Spleen (tissue), 11 donors: ENCODE results near the gene NFASC. TPM values are rescaled to one million over a fixed set of nuclear protein-coding genes. Genes with fewer than 3 reads are reported as not detected.

Source experiments
- DNase-seq: peaks from one replicate; pipeline ENCODE4 v3.0.0-alpha.2; 2020
- H3K27ac ChIP-seq, 8 donors: fragments of 200-600 bp; sonication (generic) in 7 of 8; 1 replicate in 4 of 8; 2 replicates in 4 of 8; pipeline versions ENCODE4 v1.5.0 to v1.8.0; 2016 to 2021; ENCODE audit warnings: inconsistent platforms in 4 of 8, mild to moderate bottlenecking in 4 of 8, moderate library complexity in 1 of 8
- H3K27me3 ChIP-seq, 7 donors: fragments of 200-600 bp; sonication (generic) in 6 of 7; replicated peaks in 1 of 7; 1 replicate in 4 of 7; 2 replicates in 3 of 7; pipeline versions ENCODE4 v1.5.0 to v1.8.0; 2016 to 2021; ENCODE audit warnings: inconsistent platforms in 3 of 7, mild to moderate bottlenecking in 1 of 7
- H3K36me3 ChIP-seq, 6 donors: fragments of 200-600 bp; sonication (generic) in 5 of 6; 1 replicate in 4 of 6; 2 replicates in 2 of 6; pipeline versions ENCODE4 v1.5.0 to v1.8.0; 2016 to 2021; ENCODE audit warnings: inconsistent platforms in 2 of 6
- H3K4me1 ChIP-seq, 6 donors: fragments of 200-600 bp; sonication (generic) in 5 of 6; 1 replicate in 3 of 6; 2 replicates in 3 of 6; pipeline versions ENCODE4 v1.5.0 to v1.8.0; 2016 to 2021; ENCODE audit warnings: inconsistent platforms in 3 of 6
- H3K4me3 ChIP-seq, 8 donors: fragments of 200-600 bp; sonication (generic) in 7 of 8; 1 replicate in 4 of 8; 2 replicates in 4 of 8; pipeline versions ENCODE4 v1.5.0 to v1.8.0; 2016 to 2021; ENCODE audit warnings: inconsistent platforms in 4 of 8, mild to moderate bottlenecking in 4 of 8, moderate library complexity in 2 of 8
- H3K9me3 ChIP-seq, 8 donors: fragments of 200-600 bp; sonication (generic) in 7 of 8; 1 replicate in 4 of 8; 2 replicates in 4 of 8; pipeline versions ENCODE4 v1.5.0 to v1.8.0; 2016 to 2021; ENCODE audit warnings: inconsistent platforms in 4 of 8
- CTCF ChIP-seq, 11 experiments: fragments of 200-600 bp in 7 of 11; fragments of 450-650 bp in 4 of 11; sonication (generic) in 4 of 11; IDR thresholded peaks in 8 of 11; conservative IDR thresholded peaks in 3 of 11; 1 replicate in 7 of 11; 2 replicates in 4 of 11; pipeline versions ENCODE4 v1.4.0 to v1.8.0; 2016 to 2021; ENCODE audit warnings: antibody characterized with exemption in 11 of 11, inconsistent platforms in 4 of 11, mild to moderate bottlenecking in 1 of 11
- POLR2A ChIP-seq, 3 donors: fragments of 450-650 bp; IDR thresholded peaks; one replicate each; pipeline ENCODE4 v1.5.1; 2017; ENCODE audit warnings: antibody characterized with exemption in 3 of 3, mild to moderate bottlenecking in 1 of 3
- POLR2AphosphoS5 ChIP-seq, 3 donors: sonication (generic); formaldehyde crosslinking; IDR thresholded peaks; one replicate each; pipeline ENCODE4 v1.5.1; 2017; ENCODE audit warnings: antibody characterized with exemption in 3 of 3
- WGBS, 5 donors: extraction: QIAGEN DNeasy Blood & Tissue Kit in 3 of 5; methylation state at CpG; one replicate each; pipeline versions ENCODE4 v1.1.5 to v1.1.7; 2013 to 2018; 5-methylcytosine and 5-hydroxymethylcytosine counted together
- intact Hi-C: fragments of 100-400 bp; cut with DNase I; formaldehyde crosslinking; loops from one replicate; pipeline ENCODE4 v1.15.0; 2023; ENCODE audit warnings: low total_unique reads
- polyA plus RNA-seq, 3 donors: library from polyadenylated mRNA; stranded (reverse); fragments of 200-250 nt; gene quantifications; one replicate each; pipeline ENCODE4 v1.2.1, GENCODE V29; 2013
- total RNA-seq, 7 donors: library from RNA; depleted of rRNA in 3 of 7; stranded (reverse); fragments of >200 nt in 3 of 7; fragmentation: NEBNext Ultra II Directional in 4 of 7; extraction: Animal tissue kit (Norgen Biotek cat#: 25700) in 4 of 7; gene quantifications; one replicate each; pipeline versions ENCODE4 v1.1.0 to v1.2.1, GENCODE V29; 2016 to 2021
- donor health status: healthy with polysubstance abuse.
- donor health status: DM: no; HTN: no; CAD: no; lungs with moderate emphysema.
- donor health status: DM: no; HTN: no; CAD: no.
- donor health status: Bipolar disorder and iron deficiency.
- donor health status: healthy.
- donor health status: DM: no; HTN: no; CAD: no.
- donor health status: DM: yes; HTN: yes; CAD: no.

NFASC gene
- total and polyA plus RNA-seq, 10 donors = 2.8 to 60.3 (median 23.1) TPM

DNA sequence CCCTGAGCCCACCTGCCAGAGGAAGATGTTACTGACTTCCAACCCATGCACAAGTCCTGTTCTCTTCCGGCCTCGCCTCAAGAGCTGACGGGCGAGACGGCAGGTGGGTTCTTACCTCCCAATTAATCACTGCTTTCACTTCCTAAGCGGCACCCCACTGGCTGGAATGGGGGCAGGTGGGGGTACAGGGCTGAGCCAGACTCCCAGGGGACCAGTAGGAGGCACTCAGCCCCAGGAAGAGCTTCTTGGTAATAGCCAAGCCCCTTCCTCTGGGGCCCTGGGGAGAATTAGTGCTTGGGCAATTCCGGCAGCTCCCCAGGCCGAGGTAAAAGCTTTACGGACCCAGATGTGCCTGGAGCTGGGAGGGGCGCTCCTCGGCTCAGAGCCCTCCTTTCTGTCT is 182.0 kb downstream of the NFASC start:
- intact Hi-C loops = no loop called here

DNA sequence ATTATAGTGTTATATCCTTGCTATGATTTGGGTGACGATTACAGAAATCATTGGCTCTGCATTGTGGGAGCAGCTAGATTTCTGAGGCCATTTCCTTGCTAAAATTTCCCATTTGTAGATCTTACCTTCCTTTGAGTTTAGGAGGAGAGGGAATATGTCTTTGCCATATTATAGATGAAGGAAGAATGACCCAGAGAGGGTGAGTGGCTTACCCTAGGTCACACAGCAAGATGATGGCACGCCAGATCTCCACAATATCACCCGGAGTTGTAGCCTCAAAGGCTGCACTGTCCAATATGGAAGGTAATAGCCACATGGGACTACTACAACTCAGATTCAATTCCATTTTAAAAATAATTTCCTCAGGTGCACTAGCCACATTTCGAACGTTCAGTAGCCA is 182.6 kb downstream of the NFASC start:
- H3K9me3 ChIP-seq = no peaks in the 10 kb centered on the region
- TF ChIP-seq POLR2A (IDR thresholded peaks at IDR 0.05) (no peak), CTCF (IDR thresholded peaks at IDR 0.05 in 8 of 11, conservative IDR thresholded peaks at IDR 0.05 in 3 of 11) (no peak), POLR2AphosphoS5 (IDR thresholded peaks at IDR 0.05) (no peak)
- WGBS, 5 donors = 86 to 93% (median 92%) methylated on average over 5 of the region's 5 CpGs
- H3K36me3 ChIP-seq = no peaks in the 10 kb centered on the region
- H3K27me3 ChIP-seq = peaks cover 0 to 23% (median 0%) of the 10 kb centered on the region in 7 donors
- DNase-seq = no peak
- no peak overlapping the region for H3K27ac ChIP-seq
- intact Hi-C loops = no loop called here
- H3K4me1 ChIP-seq = no peaks in the 10 kb centered on the region
- H3K4me3 ChIP-seq = no peak overlapping the region

More for the DNA sequence above, 182.0 kb downstream of the NFASC start:
- no peak for TF ChIP-seq CTCF (IDR thresholded peaks at IDR 0.05 in 8 of 11, conservative IDR thresholded peaks at IDR 0.05 in 3 of 11)
- no peak for TF ChIP-seq POLR2AphosphoS5 (IDR thresholded peaks at IDR 0.05)
- TF ChIP-seq POLR2A (IDR thresholded peaks at IDR 0.05) = no peak
- Histone ChIP-seq H3K27ac (no peak overlapping the region), H3K9me3 (no peaks in the 10 kb centered on the region), H3K27me3 (peaks cover 0 to 28% (median 0%) of the 10 kb centered on the region in 7 donors), H3K4me1 (no peaks in the 10 kb centered on the region), H3K36me3 (no peaks in the 10 kb centered on the region), H3K4me3 (no peak overlapping the region)
- DNase-seq = no peak
- WGBS, 5 donors = 76 to 84% (median 78%) methylated on average over 9 to 11 of the region's 11 CpGs

DNA sequence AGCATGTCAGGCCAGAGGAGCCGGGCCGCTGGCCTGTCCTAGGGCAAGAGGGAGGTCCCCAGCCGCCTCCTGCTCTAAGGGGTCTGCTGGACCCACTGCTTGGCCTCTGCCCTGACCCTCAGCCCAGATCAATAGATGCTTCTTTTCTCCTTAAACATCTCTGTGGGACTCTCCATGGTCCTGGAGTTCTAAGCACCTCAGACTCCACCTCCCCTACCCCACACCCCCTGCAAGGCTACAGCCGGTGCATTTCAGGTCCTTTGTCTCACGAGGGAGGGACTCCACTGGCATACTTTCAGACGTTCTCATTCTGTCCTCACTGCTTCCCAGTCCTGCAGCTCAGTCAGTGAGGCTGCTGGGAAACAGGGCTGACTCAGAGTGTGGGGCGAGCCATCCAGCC is 183.4 kb downstream of the NFASC start:
- Histone ChIP-seq H3K4me1 (no peaks in the 10 kb centered on the region), H3K36me3 (no peaks in the 10 kb centered on the region), H3K4me3 (no peak overlapping the region), H3K27ac (no peak overlapping the region), H3K27me3 (peaks cover 0 to 21% (median 0%) of the 10 kb centered on the region in 7 donors), H3K9me3 (no peaks in the 10 kb centered on the region)
- WGBS, 5 donors = 47 to 73% (median 64%) methylated on average over 7 of the region's 7 CpGs
- intact Hi-C loops = no loop called here
- DNase-seq = no peak
- TF ChIP-seq CTCF (IDR thresholded peaks at IDR 0.05 in 8 of 11, conservative IDR thresholded peaks at IDR 0.05 in 3 of 11) = no peak
- TF ChIP-seq POLR2AphosphoS5 (IDR thresholded peaks at IDR 0.05) = no peak
- no peak for TF ChIP-seq POLR2A (IDR thresholded peaks at IDR 0.05)

- no peaks in the 10 kb centered on the region for H3K9me3 ChIP-seq
- peaks cover 0 to 21% (median 0%) of the 10 kb centered on the region in 7 donors for H3K27me3 ChIP-seq
- no peak for TF ChIP-seq POLR2A (IDR thresholded peaks at IDR 0.05)
- TF ChIP-seq POLR2AphosphoS5 (IDR thresholded peaks at IDR 0.05) = no peak
- TF ChIP-seq CTCF (IDR thresholded peaks at IDR 0.05 in 8 of 11, conservative IDR thresholded peaks at IDR 0.05 in 3 of 11) = no peak
- H3K4me3 ChIP-seq = no peak overlapping the region
- intact Hi-C loops = no loop called here
- WGBS, 5 donors = 88 to 94% (median 90%) methylated on average over 5 to 13 of the region's 13 CpGs
- no peak overlapping the region for H3K27ac ChIP-seq
- H3K4me1 ChIP-seq = peaks cover 0 to under 1% (median 0%) of the 10 kb centered on the region in 6 donors
- no peak for DNase-seq
- no peaks in the 10 kb centered on the region for H3K36me3 ChIP-seq
Observed at GRCh38 chr1:205056188-205056611, 185.5 kb downstream of the NFASC start.
